Neural cell (in vitro differentiated cells): Measurements from ENCODE around the gene CSGALNACT2. TPM values are rescaled to one million over a fixed set of nuclear protein-coding genes. Genes with fewer than 3 reads are reported as not detected.

ENCODE experiments used
- H2AFZ ChIP-seq: fragments of 200-600, 300-800 bp; sonication (generic), shearing (Covaris generic); 2 replicates; pipeline ENCODE4 v1.6.0; 2014; ENCODE audit warnings: low read depth, mild to moderate bottlenecking, antibody characterized with exemption, low read length, moderate library complexity
- H3F3A ChIP-seq: fragments of 200-600 bp; shearing (Covaris generic); 2 replicates; pipeline ENCODE4 v1.6.1; 2016; ENCODE audit warnings: mild to moderate bottlenecking, moderate library complexity, mixed read lengths, antibody characterized with exemption, low read length; ENCODE audit not compliant: insufficient read depth, poor library complexity, severe bottlenecking
- H3K27ac ChIP-seq: fragments of 200-600, 300-800 bp; sonication (generic), shearing (Covaris generic); 2 replicates; pipeline ENCODE4 v1.5.1; 2014; ENCODE audit warnings: mild to moderate bottlenecking, low read length, moderate library complexity
- H3K27me3 ChIP-seq: fragments of 300-800, 200-600 bp; sonication (generic), shearing (Covaris generic); 2 replicates; pipeline ENCODE4 v1.6.0; 2014; ENCODE audit warnings: mild to moderate bottlenecking, low read depth, low read length, moderate library complexity; ENCODE audit not compliant: insufficient read depth
- H3K36me3 ChIP-seq: fragments of 300-800, 200-600 bp; sonication (generic), shearing (Covaris generic); 2 replicates; pipeline ENCODE4 v1.5.1; 2014; ENCODE audit warnings: mild to moderate bottlenecking, antibody characterized with exemption, low read length, moderate library complexity; ENCODE audit not compliant: insufficient read depth
- H3K4me2 ChIP-seq: fragments of 300-800, 200-600 bp; sonication (generic), shearing (Covaris generic); 2 replicates; pipeline ENCODE4 v1.6.0; 2014; ENCODE audit warnings: mild to moderate bottlenecking, low read length
- H3K4me3 ChIP-seq: fragments of 300-800, 200-600 bp; sonication (generic), shearing (Covaris generic); 2 replicates; pipeline ENCODE4 v1.5.1; 2014; ENCODE audit warnings: mild to moderate bottlenecking, low read length, moderate library complexity
- H3K79me2 ChIP-seq: fragments of 200-600 bp; shearing (Covaris generic); replicated peaks from 2 replicates; pipeline ENCODE4 v1.6.0; 2014; ENCODE audit warnings: mild to moderate bottlenecking, low read length, moderate library complexity; ENCODE audit not compliant: insufficient read depth
- H3K9ac ChIP-seq: fragments of 300-800, 200-600 bp; sonication (generic), shearing (Covaris generic); 2 replicates; pipeline ENCODE4 v1.6.1; 2016; ENCODE audit warnings: mild to moderate bottlenecking, low read length, mixed read lengths
- H3K9me2 ChIP-seq: fragments of 200-600 bp; shearing (Covaris generic); 2 replicates; pipeline ENCODE4 v1.6.1; 2016; ENCODE audit warnings: mild to moderate bottlenecking, low read length, mixed read lengths; ENCODE audit not compliant: insufficient read depth
- H3K9me3 ChIP-seq: fragments of 200-600, 300-800 bp; sonication (generic), shearing (Covaris generic); 2 replicates; pipeline ENCODE4 v1.6.1; 2016; ENCODE audit warnings: mild to moderate bottlenecking, mixed run types, low read length, moderate library complexity, mixed read lengths
- H4K20me1 ChIP-seq: fragments of 200-600 bp; shearing (Covaris generic); 2 replicates; pipeline ENCODE4 v1.6.1; 2016; ENCODE audit warnings: mild to moderate bottlenecking, mixed run types; ENCODE audit not compliant: insufficient read depth
- CTCF ChIP-seq: fragments of 450-650 bp; IDR thresholded peaks from 2 replicates; pipeline ENCODE4 v1.5.1; 2014; ENCODE audit warnings: antibody characterized with exemption, mild to moderate bottlenecking, moderate library complexity; ENCODE audit not compliant: poor library complexity, severe bottlenecking
- EP300 ChIP-seq: fragments of 450-650 bp; conservative IDR thresholded peaks from 2 replicates; pipeline ENCODE4 v1.6.1; 2014; ENCODE audit warnings: antibody characterized with exemption, mild to moderate bottlenecking, moderate library complexity; ENCODE audit not compliant: poor library complexity, severe bottlenecking
- EZH2 ChIP-seq: fragments of 200-600, 300-800 bp; shearing (Covaris generic), sonication (generic); IDR thresholded peaks from 2 replicates; pipeline ENCODE4 v1.6.1; 2014; ENCODE audit warnings: antibody characterized with exemption, low read length, borderline replicate concordance, mild to moderate bottlenecking; ENCODE audit not compliant: insufficient read depth, poor library complexity, severe bottlenecking
- MXI1 ChIP-seq: fragments of 450-650 bp; conservative IDR thresholded peaks from 2 replicates; pipeline ENCODE4 v1.6.1; 2014; ENCODE audit warnings: antibody characterized with exemption, mild to moderate bottlenecking; ENCODE audit not compliant: poor library complexity, severe bottlenecking
- POLR2AphosphoS5 ChIP-seq: IDR thresholded peaks from 2 replicates; pipeline ENCODE4 v1.6.1; 2012
- RAD21 ChIP-seq: fragments of 450-650 bp; conservative IDR thresholded peaks from 2 replicates; pipeline ENCODE4 v1.6.1; 2014; ENCODE audit warnings: antibody characterized with exemption, mild to moderate bottlenecking, moderate library complexity
- REST ChIP-seq: IDR thresholded peaks from 2 replicates; pipeline ENCODE4 v1.6.1; 2012; ENCODE audit warnings: borderline replicate concordance
- SMC3 ChIP-seq: fragments of 450-650 bp; conservative IDR thresholded peaks from 2 replicates; pipeline ENCODE4 v1.6.1; 2014; ENCODE audit warnings: antibody characterized with exemption, mild to moderate bottlenecking, moderate library complexity; ENCODE audit not compliant: poor library complexity
- TAF1 ChIP-seq: IDR thresholded peaks from 2 replicates; pipeline ENCODE4 v1.6.1; 2012; ENCODE audit warnings: low read depth
- polyA plus RNA-seq: library from polyadenylated mRNA; depleted of rRNA; stranded (reverse); fragments of >200 nt; gene quantifications from 2 replicates; pipeline ENCODE4 v1.2.3, GENCODE V29; 2014

CSGALNACT2 gene
- polyA plus RNA-seq, 1 donor from 2014 or later = 20.7 TPM

DNA sequence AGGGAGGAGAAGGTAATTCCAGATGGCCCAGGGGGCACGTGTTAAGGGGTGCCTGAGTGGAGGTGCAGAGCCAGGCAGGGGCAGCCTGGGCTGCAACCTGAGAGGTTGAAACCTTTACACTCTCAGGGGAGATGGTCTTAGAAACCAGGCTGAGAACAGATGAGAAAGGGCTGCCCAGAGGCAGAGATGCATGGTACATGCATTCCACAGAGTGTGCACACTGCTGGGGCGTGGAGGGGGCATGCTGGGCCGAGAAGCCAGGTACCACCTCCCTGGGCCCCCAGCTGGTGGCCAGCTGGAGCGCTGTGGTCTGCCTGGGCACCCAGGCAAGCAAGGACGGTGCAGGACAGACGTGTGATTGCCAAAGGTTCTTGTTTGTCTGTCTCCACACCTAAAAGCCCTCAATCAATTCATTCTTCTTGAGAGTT lies 14.1 kb upstream of the CSGALNACT2 start:
- Histone ChIP-seq H3K27me3 (no peaks in the 10 kb centered on the region), H4K20me1 (no peaks in the 10 kb centered on the region), H3K79me2 (no peaks in the 10 kb centered on the region), H3K36me3 (no peaks in the 10 kb centered on the region), H3K27ac (no peak overlapping the region), H3F3A (no peaks in the 10 kb centered on the region), H2AFZ (no peak overlapping the region), H3K9ac (no peak overlapping the region), H3K9me3 (no peaks in the 10 kb centered on the region), H3K4me3 (no peak overlapping the region), H3K9me2 (no peaks in the 10 kb centered on the region), H3K4me2 (no peak overlapping the region)
- no peak for TF ChIP-seq REST
- TF ChIP-seq MXI1 = no peak
- TF ChIP-seq CTCF = no peak
- no peak for TF ChIP-seq EP300
- no peak for TF ChIP-seq RAD21
- no peak for TF ChIP-seq TAF1
- no peak for TF ChIP-seq POLR2AphosphoS5
- no peak for TF ChIP-seq SMC3
- no peak for TF ChIP-seq EZH2

DNA sequence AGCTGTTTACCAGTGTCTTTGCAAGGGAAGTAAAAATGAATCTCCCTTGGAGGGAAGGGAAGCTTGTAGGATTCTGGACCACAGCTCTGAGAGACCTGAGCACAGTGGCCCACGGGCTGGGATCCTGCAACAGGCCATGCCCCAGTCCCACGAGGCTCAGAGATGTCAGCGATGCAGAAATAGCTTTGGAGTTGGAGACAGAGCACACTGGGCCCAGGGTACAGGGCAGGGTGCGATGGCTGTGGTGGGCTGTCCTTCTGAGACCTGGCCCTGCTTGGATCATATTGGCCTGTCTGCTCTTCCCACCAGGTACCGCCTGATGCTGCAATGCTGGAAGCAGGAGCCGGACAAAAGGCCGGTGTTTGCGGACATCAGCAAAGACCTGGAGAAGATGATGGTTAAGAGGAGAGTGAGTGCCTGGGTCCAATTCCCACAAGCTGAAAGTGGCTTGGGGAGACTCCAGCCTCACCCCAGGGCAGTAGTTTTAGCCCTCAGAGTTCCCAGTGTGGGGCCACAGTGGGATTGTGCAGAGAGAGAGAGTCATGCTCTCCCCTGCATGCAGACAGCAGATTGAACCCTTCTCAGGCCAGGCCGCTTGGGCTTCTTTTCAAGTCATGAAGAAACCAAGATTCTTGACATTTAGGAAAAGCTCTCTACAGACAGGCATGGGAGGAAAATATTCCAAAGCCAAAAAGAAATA lies 13.5 kb upstream of the CSGALNACT2 start:
- no peaks in the 10 kb centered on the region for H3K79me2 ChIP-seq
- no peak overlapping the region for H2AFZ ChIP-seq
- H3K9me2 ChIP-seq = no peaks in the 10 kb centered on the region
- TF ChIP-seq REST = no peak
- no peak for TF ChIP-seq CTCF
- no peak for TF ChIP-seq RAD21
- no peak for TF ChIP-seq TAF1
- no peak for TF ChIP-seq MXI1
- no peak for TF ChIP-seq POLR2AphosphoS5
- no peak for TF ChIP-seq SMC3
- no peak for TF ChIP-seq EP300
- TF ChIP-seq EZH2 = no peak
- no peaks in the 10 kb centered on the region for H4K20me1 ChIP-seq
- H3K9ac ChIP-seq = no peak overlapping the region
- H3K27ac ChIP-seq = no peak overlapping the region
- H3K9me3 ChIP-seq = no peaks in the 10 kb centered on the region
- H3K4me2 ChIP-seq = no peak overlapping the region
- H3F3A ChIP-seq = no peaks in the 10 kb centered on the region
- H3K36me3 ChIP-seq = no peaks in the 10 kb centered on the region
- H3K27me3 ChIP-seq = no peaks in the 10 kb centered on the region
- no peak overlapping the region for H3K4me3 ChIP-seq
